ENCODE results near the gene IQGAP2. TPM values are rescaled to one million over a fixed set of nuclear protein-coding genes. Genes with fewer than 3 reads are reported as not detected.

Gene IQGAP2
- total RNA-seq, 1 experiment from 2014 or later, result not detected

- Histone ChIP-seq H3F3A (ENCODE audit: insufficient read depth, low read depth) (no peaks in the 10 kb centered on the region), H3K79me2 (ENCODE audit: low read depth) (no peaks in the 10 kb centered on the region), H3K4me3 (no peak overlapping the region), H3K27me3 (ENCODE audit: insufficient read depth, low read depth) (no peaks in the 10 kb centered on the region), H3K4me1 (replicated peaks; ENCODE audit: insufficient read depth) (peaks cover 7% of the 10 kb centered on the region), H3K36me3 (ENCODE audit: low read depth) (no peaks in the 10 kb centered on the region), H3K9me3 (ENCODE audit: insufficient read depth, low read depth) (no peaks in the 10 kb centered on the region), H3K27ac (no peak overlapping the region), H3K4me2 (no peak overlapping the region), H4K20me1 (ENCODE audit: insufficient read depth) (no peaks in the 10 kb centered on the region), H3K9me2 (ENCODE audit: insufficient read depth) (no peaks in the 10 kb centered on the region), H2AFZ (no peak overlapping the region)
- DNase-seq, result no peak
- CTCF ChIA-PET, result interaction anchor here (0.6 kb wide), 1 partner anchor 22 kb away, joined by 8 read pairs; no protein-coding TSS in a partner anchor
- POLR2A ChIA-PET (ENCODE audit: unreplicated experiment), result no interaction called here
- intact Hi-C loops (cut with micrococcal nuclease; ENCODE audit: unreplicated experiment), result no loop called here
- TF ChIP-seq CTCF (conservative IDR thresholded peaks at IDR 0.05) (no peak), EZH2 (IDR thresholded peaks at IDR 0.05; ENCODE audit: low read depth) (no peak)
- BruUV-seq (replicated peaks), result no TSS peak
These were observed 201.8 kb downstream of the IQGAP2 start for GRCh38 chr5:76604838-76605237.

- no peak overlapping the region for H3K4me3 ChIP-seq
- CTCF ChIA-PET, result interaction anchor here (0.6 kb wide), 1 partner anchor 34 kb away, joined by 3 read pairs; no protein-coding TSS in a partner anchor
- peaks cover 7% of the 10 kb centered on the region for H3K4me1 ChIP-seq (replicated peaks; ENCODE audit: insufficient read depth)
- H3F3A ChIP-seq (ENCODE audit: insufficient read depth, low read depth), result no peaks in the 10 kb centered on the region
- no peaks in the 10 kb centered on the region for H3K36me3 ChIP-seq (ENCODE audit: low read depth)
- H2AFZ ChIP-seq, result no peak overlapping the region
- H3K27me3 ChIP-seq (ENCODE audit: insufficient read depth, low read depth), result no peaks in the 10 kb centered on the region
- no peak overlapping the region for H3K4me2 ChIP-seq
- H4K20me1 ChIP-seq (ENCODE audit: insufficient read depth), result no peaks in the 10 kb centered on the region
- intact Hi-C loops (cut with micrococcal nuclease; ENCODE audit: unreplicated experiment), result no loop called here
- TF ChIP-seq EZH2 (IDR thresholded peaks at IDR 0.05; ENCODE audit: low read depth) (no peak), CTCF (conservative IDR thresholded peaks at IDR 0.05) (no peak)
- H3K9me3 ChIP-seq (ENCODE audit: insufficient read depth, low read depth), result no peaks in the 10 kb centered on the region
- no peaks in the 10 kb centered on the region for H3K79me2 ChIP-seq (ENCODE audit: low read depth)
- H3K27ac ChIP-seq, result no peak overlapping the region
- BruUV-seq (replicated peaks), result no TSS peak
- H3K9me2 ChIP-seq (ENCODE audit: insufficient read depth), result no peaks in the 10 kb centered on the region
- no peak for DNase-seq
- POLR2A ChIA-PET (ENCODE audit: unreplicated experiment), result interaction anchor here (0.6 kb wide), 1 partner anchor 64 kb away, joined by 4 read pairs; no protein-coding TSS in a partner anchor
These were observed 203.6 kb downstream of the IQGAP2 start for GRCh38 chr5:76606701-76607100.

GRCh38 chr5:76607353-76607871, 204.3 kb downstream of the IQGAP2 start:
- H3F3A ChIP-seq (ENCODE audit: insufficient read depth, low read depth), result no peaks in the 10 kb centered on the region
- H3K27me3 ChIP-seq (ENCODE audit: insufficient read depth, low read depth), result no peaks in the 10 kb centered on the region
- no peaks in the 10 kb centered on the region for H3K9me3 ChIP-seq (ENCODE audit: insufficient read depth, low read depth)
- BruUV-seq (replicated peaks), result no TSS peak
- H3K4me2 ChIP-seq, result no peak overlapping the region
- peaks cover 7% of the 10 kb centered on the region for H3K4me1 ChIP-seq (replicated peaks; ENCODE audit: insufficient read depth)
- H2AFZ ChIP-seq, result no peak overlapping the region
- no peaks in the 10 kb centered on the region for H4K20me1 ChIP-seq (ENCODE audit: insufficient read depth)
- intact Hi-C loops (cut with micrococcal nuclease; ENCODE audit: unreplicated experiment), result no loop called here
- no peaks in the 10 kb centered on the region for H3K36me3 ChIP-seq (ENCODE audit: low read depth)
- H3K79me2 ChIP-seq (ENCODE audit: low read depth), result no peaks in the 10 kb centered on the region
- no peak for TF ChIP-seq EZH2 (IDR thresholded peaks at IDR 0.05; ENCODE audit: low read depth)
- no peak for TF ChIP-seq CTCF (conservative IDR thresholded peaks at IDR 0.05)
- ChIA-PET POLR2A (ENCODE audit: unreplicated experiment) (interaction anchor here (0.6 kb wide), 1 partner anchor 65 kb away, joined by 4 read pairs; no protein-coding TSS in a partner anchor), CTCF (interaction anchor here (0.6 kb wide), 1 partner anchor 1726 kb away, joined by 5 read pairs; no protein-coding TSS in a partner anchor)
- DNase-seq, result no peak
- H3K4me3 ChIP-seq, result no peak overlapping the region
- H3K27ac ChIP-seq, result no peak overlapping the region
- no peaks in the 10 kb centered on the region for H3K9me2 ChIP-seq (ENCODE audit: insufficient read depth)
